ENCODE results near the gene ABCA12. TPM values are rescaled to one million over a fixed set of nuclear protein-coding genes. Genes with fewer than 3 reads are reported as not detected.

ABCA12 gene
- total RNA-seq, 1 donor from 2014 or later, result 0.08 TPM

- Mint-ChIP-seq H3K4me3 (ENCODE audit: unreplicated experiment) (no peak overlapping the region), H3K9me3 (ENCODE audit: unreplicated experiment) (peaks cover 9% of the 10 kb centered on the region), H3K36me3 (ENCODE audit: unreplicated experiment) (no peaks in the 10 kb centered on the region), H3K27ac (ENCODE audit: unreplicated experiment) (no peak overlapping the region), H3K27me3 (ENCODE audit: unreplicated experiment) (no peaks in the 10 kb centered on the region), H3K4me1 (ENCODE audit: unreplicated experiment) (no peaks in the 10 kb centered on the region)
- TF ChIP-seq CTCF (IDR thresholded peaks at IDR 0.05), result no peak
- DNase-seq (ENCODE audit: extremely low spot score, unreplicated experiment), result no peak
Measured at GRCh38 chr2:214904634-214905033, 233.8 kb downstream of the ABCA12 start.

GRCh38 chr2:214904176-214904575 lies 234.2 kb downstream of the ABCA12 start:
- Mint-ChIP-seq H3K9me3 (ENCODE audit: unreplicated experiment) (peaks cover 9% of the 10 kb centered on the region), H3K27ac (ENCODE audit: unreplicated experiment) (no peak overlapping the region), H3K36me3 (ENCODE audit: unreplicated experiment) (no peaks in the 10 kb centered on the region), H3K4me1 (ENCODE audit: unreplicated experiment) (no peaks in the 10 kb centered on the region), H3K4me3 (ENCODE audit: unreplicated experiment) (no peak overlapping the region), H3K27me3 (ENCODE audit: unreplicated experiment) (no peaks in the 10 kb centered on the region)
- no peak for DNase-seq (ENCODE audit: extremely low spot score, unreplicated experiment)
- no peak for TF ChIP-seq CTCF (IDR thresholded peaks at IDR 0.05)

- H3K4me3 Mint-ChIP-seq (ENCODE audit: unreplicated experiment), result no peak overlapping the region
- H3K27ac Mint-ChIP-seq (ENCODE audit: unreplicated experiment), result no peak overlapping the region
- no peaks in the 10 kb centered on the region for H3K36me3 Mint-ChIP-seq (ENCODE audit: unreplicated experiment)
- no peak for DNase-seq (ENCODE audit: extremely low spot score, unreplicated experiment)
- no peaks in the 10 kb centered on the region for H3K27me3 Mint-ChIP-seq (ENCODE audit: unreplicated experiment)
- H3K4me1 Mint-ChIP-seq (ENCODE audit: unreplicated experiment), result no peaks in the 10 kb centered on the region
- no peak for TF ChIP-seq CTCF (IDR thresholded peaks at IDR 0.05)
- peaks cover 8% of the 10 kb centered on the region for H3K9me3 Mint-ChIP-seq (ENCODE audit: unreplicated experiment)
Measured at GRCh38 chr2:214902286-214902685, 236.1 kb downstream of the ABCA12 start.

GRCh38 chr2:214899751-214900150 lies 238.7 kb downstream of the ABCA12 start:
- no peak overlapping the region for H3K27ac Mint-ChIP-seq (ENCODE audit: unreplicated experiment)
- H3K27me3 Mint-ChIP-seq (ENCODE audit: unreplicated experiment), result no peaks in the 10 kb centered on the region
- no peak for TF ChIP-seq CTCF (IDR thresholded peaks at IDR 0.05)
- H3K4me3 Mint-ChIP-seq (ENCODE audit: unreplicated experiment), result no peak overlapping the region
- no peaks in the 10 kb centered on the region for H3K4me1 Mint-ChIP-seq (ENCODE audit: unreplicated experiment)
- DNase-seq (ENCODE audit: extremely low spot score, unreplicated experiment), result no peak
- H3K9me3 Mint-ChIP-seq (ENCODE audit: unreplicated experiment), result peaks cover under 1% of the 10 kb centered on the region
- no peaks in the 10 kb centered on the region for H3K36me3 Mint-ChIP-seq (ENCODE audit: unreplicated experiment)

GRCh38 chr2:214896274-214896673 lies 242.2 kb downstream of the ABCA12 start:
- no peak overlapping the region for H3K27ac Mint-ChIP-seq (ENCODE audit: unreplicated experiment)
- H3K4me3 Mint-ChIP-seq (ENCODE audit: unreplicated experiment), result no peak overlapping the region
- H3K9me3 Mint-ChIP-seq (ENCODE audit: unreplicated experiment), result peaks cover 3% of the 10 kb centered on the region
- no peak for DNase-seq (ENCODE audit: extremely low spot score, unreplicated experiment)
- no peaks in the 10 kb centered on the region for H3K4me1 Mint-ChIP-seq (ENCODE audit: unreplicated experiment)
- no peaks in the 10 kb centered on the region for H3K27me3 Mint-ChIP-seq (ENCODE audit: unreplicated experiment)
- no peaks in the 10 kb centered on the region for H3K36me3 Mint-ChIP-seq (ENCODE audit: unreplicated experiment)
- TF ChIP-seq CTCF (IDR thresholded peaks at IDR 0.05), result no peak
